SKM-1 treated with dmso at 0.1 percent for 144 hours (cell line): ENCODE data around the gene GPATCH11.
A peak's percentile ranks its signal among the peaks of the same experiment; 100 is the strongest.

Experiments
- DNase-seq: peaks from one replicate; lab custom pipeline; 2025; ENCODE audit not compliant: unreplicated experiment; lab: John Stamatoyannopoulos, UW

The GPATCH11 gene

DNA sequence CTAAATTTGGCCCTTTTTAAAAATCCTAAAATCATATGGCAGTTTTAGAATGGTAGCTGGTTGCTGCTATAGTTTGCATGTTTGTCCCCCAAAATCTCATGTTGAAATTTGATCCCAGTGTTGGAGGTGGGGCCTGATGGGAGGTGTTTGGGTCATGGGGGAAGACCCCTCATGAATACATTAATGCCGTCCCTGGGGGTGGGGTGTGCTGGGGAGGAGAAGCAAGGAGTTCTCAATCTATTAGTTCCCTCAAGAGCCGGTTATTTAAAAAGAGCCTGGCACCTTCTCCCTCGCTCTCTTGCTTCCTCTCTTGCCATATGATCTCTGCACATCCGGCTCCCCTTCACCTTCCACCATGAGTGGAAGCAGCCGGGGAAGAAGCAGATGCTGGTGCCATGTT, 20.8 kb downstream of the GPATCH11 start:
- DNase-seq, result no peak

DNA sequence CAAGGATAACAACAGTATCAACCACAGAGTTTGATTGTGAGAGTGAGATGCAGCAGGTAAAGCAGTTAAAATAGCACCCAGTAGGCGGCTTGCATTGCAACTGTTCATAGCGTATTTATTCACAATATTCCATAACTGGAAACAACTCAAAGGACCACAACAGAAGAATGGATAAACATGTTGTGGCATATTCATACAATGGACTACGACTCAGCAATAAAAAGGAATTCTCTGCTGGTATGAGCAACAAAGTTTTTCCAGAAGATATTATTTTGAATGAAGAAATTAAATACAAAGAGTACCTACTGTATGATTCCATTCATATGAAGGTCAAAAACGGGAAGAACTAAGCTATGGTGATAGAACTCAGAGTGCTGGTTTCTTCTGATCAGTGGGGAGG, 25.2 kb downstream of the GPATCH11 start:
- DNase-seq, result no peak

DNA sequence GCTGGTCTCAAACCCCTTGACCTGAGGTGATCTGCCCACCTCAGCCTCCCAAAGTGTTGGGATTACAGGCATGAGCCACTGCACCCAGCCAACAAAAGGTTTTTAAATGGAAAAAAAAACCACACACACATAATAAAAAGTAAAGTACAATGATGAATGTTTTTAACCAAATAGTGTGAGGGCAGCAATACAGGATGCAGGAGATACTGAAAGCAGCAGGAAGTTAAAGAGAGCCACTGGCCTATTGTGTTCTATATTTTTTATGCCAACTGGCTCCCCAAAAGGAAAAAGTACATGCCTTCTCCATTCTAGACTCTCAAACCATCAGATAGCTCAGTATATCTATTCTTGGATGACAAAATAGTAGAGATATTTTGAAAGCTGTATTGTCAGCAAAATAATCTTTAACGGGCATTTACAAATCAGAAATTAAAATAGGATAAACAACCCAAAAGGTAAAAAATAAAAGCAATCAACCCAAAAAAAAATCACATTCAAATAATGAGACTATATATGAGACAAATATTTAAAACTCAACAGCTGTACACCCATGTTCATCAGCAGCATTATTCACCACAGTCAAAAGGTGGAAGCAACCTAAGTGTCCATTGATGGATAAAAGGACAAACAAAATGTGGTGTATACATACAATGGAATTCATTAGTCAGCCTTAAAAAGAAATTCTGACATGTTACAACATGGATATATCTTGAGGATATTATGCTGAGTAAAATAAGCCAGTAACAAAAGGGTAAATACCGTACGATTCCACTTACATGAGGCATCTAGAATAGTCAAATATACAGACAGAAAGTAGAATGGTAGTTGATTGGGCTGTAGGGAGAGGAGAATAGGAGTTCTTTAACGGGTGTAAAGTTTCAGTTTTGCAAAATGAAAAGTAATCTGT, 26.2 kb downstream of the GPATCH11 start:
- no peak for DNase-seq

DNA sequence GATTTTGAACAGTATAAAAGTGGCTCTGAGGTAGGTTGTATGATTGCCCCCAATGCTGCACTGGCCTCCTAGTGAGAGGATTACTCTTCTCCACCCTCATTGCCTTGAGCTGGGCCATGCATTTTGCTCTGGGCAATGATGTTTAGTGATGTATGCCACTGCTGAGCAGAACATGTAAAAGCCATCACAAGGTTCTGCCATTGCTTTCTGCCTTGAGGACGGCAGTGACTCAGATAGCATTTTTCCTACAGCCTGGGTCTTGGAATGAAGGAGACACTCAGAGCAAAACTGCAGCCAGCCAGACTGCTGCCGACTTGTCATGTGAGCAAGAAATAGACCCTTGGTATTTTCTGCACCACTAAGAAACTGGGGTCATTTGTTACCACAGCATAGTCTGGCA, 27.6 kb downstream of the GPATCH11 start:
- DNase-seq, result no peak

- DNase-seq, result no peak
Measured at GRCh38 chr2:37117566-37117965, 33.2 kb downstream of the GPATCH11 start.

GRCh38 chr2:37119157-37119556, 34.8 kb downstream of the GPATCH11 start:
- no peak for DNase-seq

- DNase-seq, result no peak
Measured at GRCh38 chr2:37125416-37125815, 41.1 kb downstream of the GPATCH11 start.

DNA sequence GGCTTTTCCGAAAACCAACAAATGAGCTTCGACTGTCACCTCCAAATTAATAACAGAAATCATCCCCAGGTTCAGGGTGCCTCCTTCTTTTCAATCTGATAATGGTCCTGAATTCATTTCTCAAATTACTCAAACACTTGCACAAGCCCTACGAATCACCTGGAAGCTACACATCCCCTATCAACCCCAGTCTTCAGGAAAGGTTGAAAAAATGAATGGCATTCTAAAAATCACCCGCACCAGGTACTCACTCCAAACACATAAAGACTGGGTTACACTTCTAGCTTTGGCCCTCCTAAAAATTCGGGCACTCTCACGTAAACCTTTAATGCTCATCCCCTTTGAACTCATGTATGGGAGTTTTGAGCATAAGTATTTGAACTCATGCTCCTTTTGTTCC, 48.6 kb downstream of the GPATCH11 start:
- no peak for DNase-seq

GRCh38 chr2:37142546-37142945, 58.2 kb downstream of the GPATCH11 start:
- DNase-seq, result no peak

- DNase-seq, result no peak
Measured at GRCh38 chr2:37143974-37144373, 59.7 kb downstream of the GPATCH11 start.

- peak; percentile 26 for DNase-seq
Measured at GRCh38 chr2:37146062-37146461, 61.7 kb downstream of the GPATCH11 start.

DNA sequence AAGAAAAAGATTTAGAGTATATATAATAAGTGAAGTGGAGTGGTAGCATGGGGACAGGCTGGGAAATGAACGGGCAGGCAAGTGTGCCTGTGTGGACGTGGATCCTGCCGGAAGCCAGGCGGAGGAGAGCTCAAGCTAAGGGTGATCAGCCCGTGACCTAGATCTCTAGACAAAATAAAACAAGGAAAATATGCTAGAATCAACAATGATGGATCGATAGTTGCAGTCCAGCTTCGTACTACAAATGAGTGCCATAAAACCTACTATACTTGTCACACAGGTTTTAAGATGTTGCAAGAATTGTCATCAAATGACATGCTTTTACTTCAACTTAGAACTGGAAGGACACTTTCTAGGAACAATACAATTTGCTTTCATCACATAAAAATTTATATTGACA, 64.0 kb downstream of the GPATCH11 start:
- DNase-seq, result no peak
